ENCODE results near the gene SNRPD3. TPM values are rescaled to one million over a fixed set of nuclear protein-coding genes. Genes with fewer than 3 reads are reported as not detected.

The SNRPD3 gene
- polyA plus RNA-seq, 1 of the 3 experiments (the other 2 are of a cell fraction) = 177 TPM

DNA sequence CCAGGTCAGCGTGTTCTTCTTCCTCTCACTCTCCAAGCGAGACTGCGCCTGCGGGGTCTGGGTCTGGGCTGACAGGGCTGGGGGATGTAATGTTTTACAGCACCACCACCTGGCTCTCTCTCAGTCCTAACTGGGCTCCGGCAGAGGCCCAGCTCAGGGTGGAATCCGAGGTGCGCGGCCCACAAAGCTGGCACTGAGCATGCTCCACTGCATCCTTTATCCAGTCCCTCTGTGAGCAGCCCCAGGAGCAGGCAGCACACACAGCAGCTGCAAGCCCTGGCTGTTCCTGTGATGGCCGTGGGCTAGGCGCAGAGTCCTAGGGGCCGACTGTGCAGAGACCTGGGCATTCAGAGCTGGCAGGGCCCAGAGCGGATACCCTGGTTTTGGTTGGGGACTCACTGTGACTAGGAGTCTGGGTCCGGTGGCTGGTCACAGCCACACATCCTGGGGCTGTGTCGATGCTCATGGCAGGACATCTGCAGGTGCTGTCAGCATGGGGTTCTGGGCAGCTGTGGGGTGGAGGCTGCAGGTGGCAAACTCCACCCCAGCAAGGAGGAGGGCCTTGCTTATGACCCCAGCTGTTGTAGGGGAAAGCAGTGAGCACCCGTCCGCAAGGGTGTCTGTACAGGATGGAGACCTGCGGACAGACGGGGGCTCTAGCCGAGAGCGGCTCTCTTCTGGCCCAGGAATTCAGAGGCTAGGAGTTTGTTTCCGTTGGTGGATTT is 33.1 kb downstream of the SNRPD3 start:
- CTCF ChIA-PET = interaction anchor here (0.5 kb wide), 1 partner anchor 251 kb away, joined by 3 read pairs; no protein-coding TSS in a partner anchor
- no peak overlapping the region for H3K4me2 ChIP-seq

More for the DNA sequence above, 33.1 kb downstream of the SNRPD3 start:
- H4K20me1 ChIP-seq (ENCODE audit: insufficient read depth) = no peaks in the 10 kb centered on the region
- TF ChIP-seq, protein P1, sequence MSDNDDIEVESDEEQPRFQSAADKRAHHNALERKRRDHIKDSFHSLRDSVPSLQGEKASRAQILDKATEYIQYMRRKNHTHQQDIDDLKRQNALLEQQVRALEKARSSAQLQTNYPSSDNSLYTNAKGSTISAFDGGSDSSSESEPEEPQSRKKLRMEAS (IDR thresholded peaks at IDR 0.05; ENCODE audit: low read depth) = no peak
- TF ChIP-seq POLR2AphosphoS5 (IDR thresholded peaks at IDR 0.05; ENCODE audit: low read depth, low read length) (no peak), NRF1 (IDR thresholded peaks at IDR 0.05; ENCODE audit: low read depth, low read length) (no peak), CHD2 (IDR thresholded peaks at IDR 0.05; ENCODE audit: low read length, partially characterized antibody) (no peak), TEAD4 (IDR thresholded peaks at IDR 0.05; ENCODE audit: borderline replicate concordance, insufficient read depth) (no peak), IRF3 (IDR thresholded peaks at IDR 0.05; ENCODE audit: low read depth, low read length) (no peak), ELF1 (IDR thresholded peaks at IDR 0.05) (no peak), MEF2A (IDR thresholded peaks at IDR 0.05; ENCODE audit: borderline replicate concordance, low read depth) (no peak), GATA2 (CRISPR knock-in tag; IDR thresholded peaks at IDR 0.05) (no peak), NFIC (IDR thresholded peaks at IDR 0.05; ENCODE audit: borderline replicate concordance) (no peak), TCF12 (IDR thresholded peaks at IDR 0.05) (no peak), JUND (IDR thresholded peaks at IDR 0.05) (no peak), EZH2phosphoT487 (IDR thresholded peaks at IDR 0.05; ENCODE audit: borderline replicate concordance, low read depth) (no peak), RFX5 (IDR thresholded peaks at IDR 0.05; ENCODE audit: low read length) (no peak), GABPA (IDR thresholded peaks at IDR 0.05; ENCODE audit: low read depth) (no peak)
- TF ChIP-seq, protein P2, sequence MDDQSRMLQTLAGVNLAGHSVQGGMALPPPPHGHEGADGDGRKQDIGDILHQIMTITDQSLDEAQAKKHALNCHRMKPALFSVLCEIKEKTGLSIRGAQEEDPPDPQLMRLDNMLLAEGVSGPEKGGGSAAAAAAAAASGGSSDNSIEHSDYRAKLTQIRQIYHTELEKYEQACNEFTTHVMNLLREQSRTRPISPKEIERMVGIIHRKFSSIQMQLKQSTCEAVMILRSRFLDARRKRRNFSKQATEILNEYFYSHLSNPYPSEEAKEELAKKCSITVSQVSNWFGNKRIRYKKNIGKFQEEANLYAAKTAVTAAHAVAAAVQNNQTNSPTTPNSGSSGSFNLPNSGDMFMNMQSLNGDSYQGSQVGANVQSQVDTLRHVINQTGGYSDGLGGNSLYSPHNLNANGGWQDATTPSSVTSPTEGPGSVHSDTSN (IDR thresholded peaks at IDR 0.05) = no peak
- TF ChIP-seq, protein P3, sequence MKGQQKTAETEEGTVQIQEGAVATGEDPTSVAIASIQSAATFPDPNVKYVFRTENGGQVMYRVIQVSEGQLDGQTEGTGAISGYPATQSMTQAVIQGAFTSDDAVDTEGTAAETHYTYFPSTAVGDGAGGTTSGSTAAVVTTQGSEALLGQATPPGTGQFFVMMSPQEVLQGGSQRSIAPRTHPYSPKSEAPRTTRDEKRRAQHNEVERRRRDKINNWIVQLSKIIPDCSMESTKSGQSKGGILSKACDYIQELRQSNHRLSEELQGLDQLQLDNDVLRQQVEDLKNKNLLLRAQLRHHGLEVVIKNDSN (IDR thresholded peaks at IDR 0.05; ENCODE audit: borderline replicate concordance, low read depth) = no peak
- H3K9ac ChIP-seq = no peak overlapping the region
- no peaks in the 10 kb centered on the region for H3K9me2 ChIP-seq
- H3K4me1 ChIP-seq (ENCODE audit: control insufficient read depth in 1 of 2, insufficient read depth in 2 of 2, low read depth in 1 of 2, low read length in 1 of 2) = peaks cover 4 to 43% of the 10 kb centered on the region in 2 experiments; a peak in 2 of 4 replicates
- H3K27me3 ChIP-seq (ENCODE audit: insufficient read depth) = no peaks in the 10 kb centered on the region
- POLR2A ChIA-PET = interaction anchor here (1.1 kb wide), 1 partner anchor 34 kb away, joined by 6 read pairs; the partner anchor contains the start of gene GUCD1
- no peak for DNase-seq
- no peak overlapping the region for H3K4me3 ChIP-seq (ENCODE audit: low read depth in 2 of 2, low read length in 1 of 2)
- no peaks in the 10 kb centered on the region for H3K9me3 ChIP-seq
- no peaks in the 10 kb centered on the region for H3K79me2 ChIP-seq (ENCODE audit: insufficient read depth)
- H3K27ac ChIP-seq (ENCODE audit: low read depth in 2 of 2, low read length in 1 of 2) = no peak overlapping the region; a peak in 1 of 4 replicates
- no peak overlapping the region for H2AFZ ChIP-seq (ENCODE audit: low read depth)
- H3K36me3 ChIP-seq (replicated peaks in 1 of 2; ENCODE audit: control insufficient read depth in 1 of 2, insufficient read depth in 2 of 2, low read length in 1 of 2) = peaks cover 0 to 21% of the 10 kb centered on the region in 2 experiments
- no peaks in the 10 kb centered on the region for H3F3A ChIP-seq (replicated peaks; ENCODE audit: insufficient read depth)
- 89% methylated on average over 15 of the region's 21 CpGs for WGBS (ENCODE audit: low lambda C conversion rate)
